HG03575 (cell line): ENCODE measurements around the gene PRSS56.

Source experiments
- ATAC-seq: cut with Tn5 transposase; IDR thresholded peaks from one replicate; pipeline ENCODE4 v1.9.1; 2021; ENCODE audit not compliant: unreplicated experiment, insufficient number of reproducible peaks, low FRiP score; ENCODE audit errors: extremely low read depth

PRSS56 gene

DNA sequence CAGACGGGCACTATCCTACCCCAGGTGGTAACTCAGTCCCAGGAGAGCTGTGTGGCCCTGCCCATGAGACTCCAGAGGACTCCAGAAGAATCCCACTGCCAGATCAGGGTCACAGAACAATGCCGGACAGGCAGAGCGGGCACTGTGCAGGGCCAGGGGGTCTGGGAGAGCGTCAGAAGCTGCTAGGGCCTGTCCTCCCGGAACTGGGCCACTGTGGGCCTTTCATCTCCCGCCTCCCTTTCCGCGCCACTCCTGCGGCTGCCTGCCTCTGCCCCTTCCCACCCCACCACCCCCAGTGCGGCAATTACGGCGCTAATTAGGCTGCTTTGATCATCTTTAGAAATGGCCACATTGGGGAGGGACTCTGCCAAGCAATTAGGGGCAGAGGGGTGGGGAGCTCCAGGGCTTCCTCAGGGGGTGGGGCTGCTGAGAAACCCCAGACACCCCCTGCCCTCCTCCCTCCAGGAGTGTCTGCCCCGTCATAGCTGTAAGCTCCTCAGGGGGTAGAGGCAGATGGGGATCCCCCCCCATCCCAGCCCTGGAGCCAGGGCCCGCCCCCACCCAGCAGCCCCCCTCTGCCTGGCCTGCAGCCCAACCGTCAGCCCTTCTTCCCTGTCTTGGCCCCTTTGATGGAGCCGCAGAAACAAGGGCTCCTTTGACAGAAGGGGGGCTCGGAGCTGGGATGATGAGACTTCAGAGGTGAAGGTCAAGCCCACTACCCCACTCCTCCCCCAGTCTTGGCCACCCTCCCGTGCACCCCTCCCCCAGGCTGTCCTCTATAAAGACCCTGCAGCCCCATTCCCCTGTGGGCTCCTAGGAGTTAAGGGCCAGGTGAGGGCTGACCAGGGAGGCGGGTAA, at the start of gene PRSS56:
Gene PRSS56, plus strand, starts transcription at position 808 of the 858 bp plus-strand sequence. CDS start 211 bp downstream, outside the sequence.
- ATAC-seq = no peak

DNA sequence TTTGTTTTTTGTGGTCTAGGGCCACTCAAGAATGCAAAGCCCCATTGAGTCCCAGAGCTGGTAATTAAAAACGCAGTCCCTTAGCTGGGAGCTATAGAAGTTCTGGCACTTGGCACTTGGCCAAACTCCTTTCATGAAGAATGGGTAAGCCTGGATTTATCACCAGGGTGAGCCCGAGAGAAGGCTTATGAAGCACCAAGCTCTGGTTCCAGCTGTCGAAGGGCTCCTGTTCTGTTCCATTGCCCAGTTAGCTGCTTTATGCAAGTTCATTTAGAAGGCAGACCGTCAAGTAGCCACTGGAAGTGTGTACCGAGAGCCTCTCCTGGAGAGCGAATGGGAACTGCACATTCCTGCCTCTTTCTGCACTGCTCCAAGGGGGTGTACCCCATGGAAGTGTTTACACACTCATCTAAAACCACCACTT, 46.7 kb upstream of the PRSS56 start:
- ATAC-seq = no peak

DNA sequence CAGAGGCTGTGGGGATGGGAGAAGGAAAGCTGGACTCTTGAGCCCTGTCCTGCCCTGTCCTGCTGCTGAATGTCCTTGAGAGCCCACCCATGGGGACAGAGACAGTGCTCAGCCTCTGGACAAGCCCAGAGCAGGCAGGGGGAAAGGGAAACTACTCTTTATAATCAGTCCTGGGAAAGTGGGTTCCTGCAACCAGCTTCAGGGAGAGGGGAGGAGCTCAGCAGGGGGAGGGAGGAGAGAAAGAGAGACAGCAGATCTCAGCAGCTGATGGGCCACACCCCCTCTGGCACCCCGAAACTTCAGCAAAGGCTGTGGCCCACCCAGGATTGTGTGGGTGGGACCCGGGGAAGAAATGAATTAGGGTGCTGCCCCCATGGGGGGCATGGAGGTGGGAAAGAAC, 44.1 kb upstream of the PRSS56 start:
- no peak for ATAC-seq

DNA sequence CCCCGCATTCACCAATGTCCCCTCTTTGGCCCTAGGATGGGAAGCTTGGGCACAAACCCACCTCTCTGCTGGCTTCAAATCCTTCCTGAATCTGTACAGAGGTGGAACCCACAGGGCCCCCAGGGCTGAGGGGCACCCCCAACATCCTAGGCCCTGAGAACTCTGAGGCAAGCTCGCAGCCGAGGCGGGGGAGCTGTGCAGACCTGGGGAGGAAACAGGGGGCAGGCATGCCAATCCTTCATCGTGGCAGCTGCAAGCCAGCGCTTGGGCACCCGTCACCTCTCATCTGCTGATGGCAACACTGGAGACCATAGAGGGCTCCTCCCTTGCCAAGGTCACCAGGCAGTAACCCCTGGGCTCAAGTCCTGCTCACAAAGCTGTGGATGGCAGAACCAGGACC, 43.4 kb upstream of the PRSS56 start:
- no peak for ATAC-seq

DNA sequence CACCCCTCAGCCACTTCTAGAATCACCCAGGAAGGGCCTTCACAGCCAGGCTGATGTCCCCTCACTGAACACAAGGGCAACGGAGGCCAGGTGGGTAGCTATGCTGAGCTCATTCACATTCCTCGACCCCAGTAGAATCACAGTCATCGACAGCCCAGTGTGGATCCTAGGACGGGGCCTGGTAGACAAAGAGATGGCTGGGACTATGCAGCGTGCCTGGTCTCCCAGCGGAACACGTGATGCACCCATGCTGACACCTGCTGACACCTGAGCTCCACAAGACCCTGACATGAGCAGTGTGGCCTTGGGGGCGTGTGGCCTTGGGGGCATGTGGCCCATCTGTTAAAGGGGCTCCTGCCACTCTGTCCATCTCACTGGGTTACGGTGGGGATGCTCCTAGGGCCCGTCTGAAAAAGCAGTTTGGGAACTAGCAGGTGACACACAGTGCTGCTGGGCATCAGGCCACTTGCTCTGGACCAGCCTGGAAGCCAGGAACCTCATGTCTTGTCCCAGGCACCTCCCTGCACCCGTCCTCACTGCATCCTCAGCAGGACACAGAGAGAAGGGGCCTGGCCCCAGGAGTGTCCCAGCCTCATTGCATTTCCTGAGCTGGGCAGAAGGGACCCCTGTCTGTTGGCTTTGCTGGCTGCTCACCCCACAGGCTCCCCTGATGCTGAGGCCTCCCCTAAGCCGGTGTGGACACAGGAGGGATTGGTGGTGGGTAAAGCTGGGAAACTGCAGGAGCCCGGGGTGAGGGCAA, 42.3 kb upstream of the PRSS56 start:
- ATAC-seq = no peak

DNA sequence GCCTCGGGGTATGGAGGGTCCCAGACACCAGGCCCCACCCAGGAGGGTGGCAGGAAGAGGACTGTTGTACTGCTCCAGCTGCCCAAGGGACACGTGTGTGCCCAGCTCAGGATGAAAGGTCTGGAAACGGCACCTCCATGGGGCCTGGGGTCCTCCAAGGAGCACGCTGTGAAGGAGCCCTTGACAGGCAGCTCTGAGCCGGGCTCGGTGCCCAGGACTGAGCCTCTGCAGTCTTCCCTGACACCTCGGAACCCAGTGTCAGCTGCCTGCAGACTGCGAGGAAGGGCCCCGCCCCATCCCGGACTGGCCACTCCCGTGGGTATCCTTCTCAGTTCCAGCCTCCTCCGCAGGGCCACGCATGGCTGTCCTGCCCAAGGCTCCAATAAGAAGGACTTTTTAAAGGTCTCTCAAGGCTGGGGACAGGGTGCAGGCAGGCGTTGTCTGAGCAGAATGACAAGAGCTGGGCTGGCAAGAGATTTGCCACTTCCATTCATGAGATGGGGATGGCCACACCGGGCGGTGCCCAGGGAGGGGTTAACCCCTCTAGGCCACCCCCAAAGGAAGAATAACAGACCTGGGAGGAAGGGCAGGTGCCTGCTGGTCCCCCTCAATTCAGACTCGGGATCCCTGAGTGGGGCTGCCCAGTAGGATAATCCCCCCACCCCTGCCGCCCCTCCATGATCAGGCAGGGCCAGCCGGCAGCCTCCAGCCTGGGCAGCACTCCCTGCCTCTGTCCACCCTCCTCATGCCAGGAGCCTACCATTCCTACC, 41.4 kb upstream of the PRSS56 start:
- ATAC-seq = no peak

DNA sequence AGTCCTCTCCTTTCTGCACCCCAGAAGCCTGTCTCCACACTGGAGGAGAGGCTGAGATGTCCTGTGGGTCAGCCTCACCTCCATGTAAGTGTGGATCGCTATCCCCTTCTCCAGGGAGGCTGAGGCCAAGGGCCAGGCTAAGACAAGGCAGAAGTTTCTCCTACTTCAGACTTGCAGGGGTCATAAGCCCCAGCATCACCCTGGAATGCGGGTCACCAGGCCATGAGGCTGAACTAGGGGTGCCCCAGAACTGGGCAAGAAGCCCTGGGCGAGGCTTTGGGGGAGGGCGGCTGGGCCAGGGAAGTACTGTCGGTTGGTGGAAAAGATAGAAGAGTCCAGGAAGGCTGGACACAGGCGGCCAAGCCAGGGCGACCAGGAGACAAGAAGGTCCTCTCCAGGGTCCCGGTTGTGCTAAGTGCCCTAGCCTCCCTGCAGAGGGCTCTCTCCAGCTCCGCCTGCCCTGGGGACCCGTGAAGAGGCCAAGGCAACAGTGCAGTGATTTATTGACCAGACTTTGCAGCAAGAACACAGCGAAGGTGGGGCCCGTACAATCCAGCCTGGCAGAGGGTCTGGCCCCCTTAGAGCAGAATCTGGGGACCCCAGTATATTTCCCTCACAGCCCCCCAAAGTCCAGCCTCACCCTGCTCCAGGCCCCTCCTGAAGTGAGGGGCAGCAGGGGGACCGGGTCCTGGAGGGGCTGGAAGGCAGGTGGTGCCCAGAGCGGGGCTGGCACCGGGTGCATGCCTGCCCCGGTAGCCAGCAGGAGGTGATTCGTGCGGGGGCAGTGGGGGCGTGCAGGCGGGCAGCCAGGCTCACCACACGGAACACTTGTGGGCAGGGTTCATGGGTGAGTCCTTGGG, 40.6 kb upstream of the PRSS56 start:
- no peak for ATAC-seq

DNA sequence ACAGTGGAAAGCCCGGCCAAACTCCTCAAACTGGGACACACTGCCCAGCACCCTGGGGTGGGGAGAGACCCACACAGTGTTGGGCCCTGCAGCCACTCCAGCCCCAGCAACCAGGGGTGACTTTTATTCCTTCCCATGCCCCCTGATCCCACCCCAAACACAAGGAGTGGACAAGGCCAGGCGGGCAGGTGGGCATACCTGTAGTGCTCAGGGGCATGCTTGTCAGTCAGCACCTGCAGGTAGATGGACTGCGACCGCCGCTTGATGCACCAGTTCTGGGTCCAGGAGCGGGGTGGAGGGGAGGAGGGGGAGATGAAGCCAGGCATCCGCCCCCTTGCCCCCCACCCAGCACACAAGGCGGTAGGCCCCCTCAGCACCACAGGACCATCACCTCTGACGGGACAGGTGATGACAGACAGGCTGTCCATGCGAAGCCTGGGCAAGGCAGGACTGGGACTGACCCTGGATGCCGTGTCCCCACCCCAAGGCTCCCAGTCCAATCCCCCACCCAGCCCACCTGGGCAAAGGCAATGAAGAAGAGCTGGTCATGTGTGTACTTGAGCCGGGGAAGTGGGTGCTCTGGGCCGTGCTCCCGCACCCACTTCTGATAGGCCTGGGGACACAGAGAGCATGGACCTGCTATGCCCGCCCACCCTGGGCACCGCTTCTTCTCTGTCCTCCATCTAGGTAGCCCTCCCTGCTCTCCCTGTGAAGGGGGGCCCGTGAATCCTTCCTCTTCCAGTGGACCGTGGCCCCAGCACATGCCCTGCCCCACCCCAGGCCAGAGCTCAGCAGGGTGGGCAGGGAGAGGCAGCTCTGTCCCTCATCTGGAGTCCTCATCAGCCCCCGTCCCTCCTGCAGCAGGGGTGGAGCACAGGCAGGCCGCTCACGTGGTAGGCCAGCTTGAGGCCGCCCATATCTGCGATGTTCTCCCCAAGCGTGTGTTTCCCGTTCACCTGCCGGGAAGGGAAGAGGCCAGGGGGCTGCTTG, 39.7 kb upstream of the PRSS56 start:
- ATAC-seq = no peak

DNA sequence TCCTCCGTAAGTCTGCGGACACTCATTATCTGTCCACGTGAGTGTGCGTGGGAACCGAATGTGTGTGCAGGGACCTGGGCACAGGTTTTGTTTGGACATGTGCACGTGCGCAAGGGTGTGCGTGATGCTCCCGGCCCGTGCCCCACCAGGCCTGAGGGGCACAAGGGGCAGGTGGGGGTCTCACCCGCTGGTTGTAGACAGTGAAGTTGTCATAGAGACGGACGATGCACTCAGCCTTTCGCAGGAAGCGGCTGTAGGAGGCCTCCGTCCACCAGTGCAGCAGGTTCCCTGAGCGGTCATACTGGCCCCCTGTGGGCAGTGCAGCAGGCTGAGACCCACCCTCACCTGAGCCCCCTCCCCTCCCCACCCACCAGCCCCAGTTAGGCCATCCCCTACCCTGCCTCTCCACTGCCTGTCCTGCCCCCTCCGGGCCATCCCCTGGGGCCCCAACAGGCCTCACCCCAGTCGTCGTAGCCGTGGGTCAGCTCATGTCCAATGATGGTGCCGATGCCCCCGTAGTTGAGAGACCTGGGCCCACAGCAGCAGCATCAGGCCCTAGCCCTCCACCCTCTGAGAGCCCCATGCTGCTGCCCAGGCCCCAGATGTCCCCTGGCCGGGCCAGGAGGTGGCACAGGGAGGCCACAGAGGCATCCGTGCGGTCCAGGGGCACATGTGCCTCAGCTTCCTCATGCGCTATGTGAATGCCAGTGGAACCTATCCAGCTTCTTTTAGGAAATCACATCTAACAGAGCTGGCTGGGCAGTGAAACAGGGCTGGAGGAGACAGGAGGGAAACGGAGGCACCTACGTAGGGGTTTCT, 38.7 kb upstream of the PRSS56 start:
- no peak for ATAC-seq

DNA sequence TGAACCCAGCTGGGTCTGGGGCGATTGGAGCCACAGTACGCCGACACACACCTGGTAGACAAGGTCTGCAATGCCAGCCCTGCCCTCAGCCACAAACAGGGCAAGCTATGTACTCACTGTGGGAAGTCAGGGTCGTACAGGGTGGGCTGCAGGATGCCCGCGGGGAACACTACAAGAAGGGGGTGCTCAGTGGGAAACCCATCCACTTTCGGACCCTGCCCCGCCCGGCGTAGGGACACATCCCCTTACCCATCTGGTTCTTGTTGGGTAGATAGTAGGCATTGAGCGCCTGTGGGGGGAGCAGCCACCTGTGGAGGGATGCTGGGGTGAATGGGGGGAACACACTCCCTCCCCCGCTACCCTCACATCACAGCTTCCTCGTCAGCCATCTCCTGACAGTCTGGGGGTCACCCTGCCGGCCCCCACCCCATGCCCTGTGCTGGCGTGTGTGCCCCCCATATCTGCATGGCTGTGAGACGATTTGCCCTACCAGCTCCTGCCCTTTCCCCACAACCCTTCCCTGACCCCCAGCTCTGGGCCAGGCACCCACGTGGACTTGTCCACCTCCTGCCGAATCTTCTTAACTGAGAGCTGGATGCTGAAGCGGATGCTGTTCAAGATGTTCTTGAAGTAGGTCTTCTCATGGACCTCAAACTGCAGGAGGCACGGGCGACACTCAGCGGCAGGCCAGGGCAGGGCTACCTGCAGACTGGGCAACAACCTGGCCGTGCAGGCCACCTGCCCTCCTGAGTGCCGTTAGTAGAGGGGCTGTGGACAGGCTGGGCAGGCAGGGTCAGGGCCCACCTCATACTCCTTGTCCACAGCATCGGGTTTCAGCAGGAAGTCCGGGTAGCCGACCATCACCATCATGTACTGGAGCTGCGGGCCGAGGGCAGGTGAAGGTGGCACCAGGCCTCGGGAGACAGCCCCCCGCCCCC, 37.6 kb upstream of the PRSS56 start:
- ATAC-seq = no peak

DNA sequence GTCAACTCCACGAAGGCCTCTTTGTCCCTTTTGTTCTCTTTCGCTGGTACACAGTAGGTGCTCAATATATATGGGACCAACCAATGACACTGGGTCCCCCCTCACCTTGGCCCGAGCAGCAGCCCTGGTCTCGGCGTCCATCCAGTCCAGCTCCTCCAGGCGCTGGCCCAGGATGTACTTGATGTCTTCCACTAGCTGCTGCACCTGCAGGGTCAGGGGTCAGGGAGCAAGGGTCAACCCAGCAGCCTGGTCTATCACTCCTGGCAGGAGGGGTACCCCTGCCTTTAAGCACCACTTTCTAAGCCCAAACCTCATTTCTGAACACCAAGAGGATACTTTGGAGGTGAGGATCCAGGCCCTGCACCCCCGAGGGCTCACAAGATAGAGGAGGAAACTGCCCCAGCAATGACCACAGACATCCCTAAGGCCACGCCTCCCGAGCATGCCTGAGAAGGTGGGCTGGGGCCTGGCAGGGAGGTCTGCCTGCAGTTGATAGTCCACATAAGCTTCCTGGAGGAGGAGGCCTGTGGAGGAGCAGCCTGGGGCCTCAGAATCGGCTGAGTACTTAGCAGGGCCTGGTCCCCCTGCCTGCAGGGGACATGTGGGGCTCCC, 36.8 kb upstream of the PRSS56 start:
- ATAC-seq = no peak

DNA sequence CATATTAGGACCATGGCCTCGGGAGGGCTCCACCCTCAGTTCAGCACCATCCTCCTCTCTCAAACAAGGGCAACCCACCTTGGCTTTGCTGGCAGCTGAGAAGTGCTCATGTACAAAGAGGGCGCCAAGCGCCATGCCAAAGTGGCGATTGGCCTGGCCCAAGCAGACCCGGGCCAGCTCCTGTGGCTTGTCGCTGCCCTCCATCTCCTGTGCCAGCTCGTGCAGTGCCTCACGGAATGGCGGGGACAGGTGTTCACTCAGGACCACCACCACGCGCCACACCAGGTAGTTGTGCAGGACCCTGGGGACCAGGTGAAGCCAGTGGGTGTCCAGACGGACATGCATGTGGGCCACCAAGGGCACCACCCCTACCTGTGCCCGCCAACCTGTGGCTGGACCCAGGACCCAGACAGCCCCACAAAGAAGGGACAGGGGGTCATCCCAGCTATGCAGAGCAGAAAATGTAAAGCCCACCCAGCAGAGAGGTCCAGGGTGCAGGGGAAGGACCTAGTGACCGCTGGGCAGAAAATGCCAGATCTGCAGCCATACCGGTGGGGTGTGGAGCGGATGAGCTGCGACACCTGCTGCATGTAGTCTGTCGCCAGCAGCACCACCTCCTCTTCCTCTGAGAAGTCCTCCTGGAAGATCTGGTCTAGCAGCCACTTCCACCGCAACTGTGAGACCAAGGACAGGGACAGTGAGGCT, 36.1 kb upstream of the PRSS56 start:
- ATAC-seq = no peak

DNA sequence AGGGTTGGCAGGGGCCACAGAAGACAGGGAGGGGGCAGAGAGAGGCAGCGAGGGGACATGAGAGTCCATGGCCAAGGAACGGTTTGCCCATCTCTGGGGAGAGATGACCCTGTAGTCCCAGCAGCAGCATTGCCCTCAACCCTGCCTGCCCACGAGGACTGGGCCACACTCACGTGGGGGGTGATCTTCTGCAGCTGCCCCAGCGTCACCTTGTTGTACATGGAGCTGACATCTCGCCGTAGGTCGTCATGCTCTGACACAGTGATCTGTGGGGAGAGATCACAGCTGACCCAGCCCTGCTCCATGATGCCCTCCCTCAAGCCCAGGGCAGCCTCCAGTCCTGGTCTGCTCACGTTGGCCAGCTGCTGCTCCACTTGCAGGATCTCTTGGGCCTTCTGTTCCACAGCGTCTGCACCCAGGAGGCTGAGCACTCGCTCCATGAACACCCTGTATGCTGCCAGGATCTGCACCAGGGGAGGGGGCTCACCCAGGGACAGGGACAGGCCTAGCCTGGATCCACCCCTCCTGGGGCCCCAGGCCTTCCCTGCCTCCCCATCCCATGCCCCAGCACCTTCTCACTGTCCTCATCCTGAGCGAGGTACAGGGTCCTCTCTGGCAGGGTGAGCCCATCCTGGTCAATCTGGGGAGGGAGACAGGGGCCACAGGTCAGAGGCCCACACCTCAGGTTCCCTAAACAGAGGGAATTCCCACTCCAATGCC, 35.4 kb upstream of the PRSS56 start:
- no peak for ATAC-seq

DNA sequence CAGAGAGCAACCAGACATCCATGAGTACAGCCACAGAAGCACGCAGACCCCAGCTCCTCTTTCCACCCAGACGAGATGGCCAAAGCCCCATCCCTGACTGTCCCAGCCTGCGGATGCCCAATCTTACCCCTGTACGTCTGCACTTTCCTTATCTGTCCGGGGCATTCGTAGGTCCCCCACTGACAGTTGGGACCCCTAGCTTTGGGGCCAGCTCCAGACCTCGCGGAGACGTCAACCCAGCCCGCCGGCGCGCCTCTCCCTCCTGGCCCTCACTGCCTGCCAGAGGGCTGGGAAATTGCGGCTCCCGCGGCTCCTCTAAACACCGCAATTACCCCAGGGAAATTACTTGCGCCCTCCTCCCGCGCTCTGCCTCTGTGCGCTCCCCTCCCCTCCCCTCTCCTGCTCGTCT, 34.8 kb upstream of the PRSS56 start:
- ATAC-seq = no peak
